Measurements from ENCODE around the gene GAB2. TPM values are rescaled to one million over a fixed set of nuclear protein-coding genes. Genes with fewer than 3 reads are reported as not detected.
A peak's percentile ranks its signal among the peaks of the same experiment; 100 is the strongest.

GAB2 gene
- total RNA-seq, 4 donors from 2014 or later = 39.6 to 57.3 (median 46.6) TPM

DNA sequence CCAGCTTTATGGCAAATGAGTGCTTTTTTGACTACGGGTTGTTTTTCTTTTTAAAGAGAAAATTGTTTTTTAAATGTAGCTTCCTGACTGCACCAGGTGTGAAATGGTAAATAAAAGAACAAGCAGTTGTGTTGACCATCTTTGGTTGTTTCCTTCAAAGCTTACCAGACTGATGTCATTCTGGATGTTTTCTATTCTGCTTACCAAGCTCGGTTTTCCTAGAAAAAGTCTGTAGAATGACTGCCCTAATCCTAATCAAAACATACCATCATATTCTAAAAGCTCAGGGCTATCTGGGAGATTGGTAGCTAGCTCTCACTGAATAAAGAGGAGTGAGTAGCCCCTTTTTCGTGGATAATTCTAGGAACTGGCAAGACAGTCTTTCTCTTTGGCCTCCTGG, 77.7 kb downstream of the GAB2 start:
- no peak for DNase-seq (ENCODE audit: low spot score in 2 of 2)
- Histone ChIP-seq H3K4me3 (no peak overlapping the region), H3K27me3 (no peaks in the 10 kb centered on the region), H3K4me1 (peaks cover 0 to 64% (median 25%) of the 10 kb centered on the region in 4 donors), H3K27ac (peak overlapping the region in 1 of 4 donors; percentile 26), H3K36me3 (no peaks in the 10 kb centered on the region), H3K9me3 (no peaks in the 10 kb centered on the region)
- WGBS, 2 donors = 36 to 39% methylated on average over 3 of the region's 3 CpGs
- TF ChIP-seq POLR2A (IDR thresholded peaks at IDR 0.05) (no peak), CTCF (IDR thresholded peaks at IDR 0.05) (no peak)

- peak overlapping the region in 1 of 4 donors; percentile 26 for H3K27ac ChIP-seq
- 27 to 38% methylated on average over 1 of the region's 1 CpG for WGBS, 2 donors
These were observed 78.1 kb downstream of the GAB2 start for GRCh38 chr11:78339483-78339882.

GRCh38 chr11:78338702-78339101, 78.9 kb downstream of the GAB2 start:
- 94 to 95% methylated on average over 6 of the region's 6 CpGs for WGBS, 2 donors
- Histone ChIP-seq H3K9me3 (no peaks in the 10 kb centered on the region), H3K4me1 (peaks cover 0 to 58% (median 22%) of the 10 kb centered on the region in 4 donors), H3K4me3 (no peak overlapping the region), H3K27ac (peak overlapping the region in 1 of 4 donors; percentile 46), H3K27me3 (no peaks in the 10 kb centered on the region), H3K36me3 (no peaks in the 10 kb centered on the region)
- TF ChIP-seq EP300 (IDR thresholded peaks at IDR 0.05) (no peak), POLR2A (IDR thresholded peaks at IDR 0.05) (no peak), CTCF (IDR thresholded peaks at IDR 0.05) (no peak)
- DNase-seq (ENCODE audit: low spot score in 2 of 2) = no peak

More at GRCh38 chr11:78339483-78339882, 78.1 kb downstream of the GAB2 start:
- no peaks in the 10 kb centered on the region for H3K9me3 ChIP-seq
- no peak for TF ChIP-seq POLR2A (IDR thresholded peaks at IDR 0.05)
- TF ChIP-seq EP300 (IDR thresholded peaks at IDR 0.05) = no peak
- TF ChIP-seq CTCF (IDR thresholded peaks at IDR 0.05) = no peak
- no peak for DNase-seq (ENCODE audit: low spot score in 2 of 2)
- no peaks in the 10 kb centered on the region for H3K27me3 ChIP-seq
- no peak overlapping the region for H3K4me3 ChIP-seq
- H3K36me3 ChIP-seq = no peaks in the 10 kb centered on the region
- peaks cover 0 to 59% (median 24%) of the 10 kb centered on the region in 4 donors for H3K4me1 ChIP-seq

- no peaks in the 10 kb centered on the region for H3K36me3 ChIP-seq
- no peaks in the 10 kb centered on the region for H3K27me3 ChIP-seq
- peak overlapping the region in 1 of 4 donors; percentile 46 for H3K27ac ChIP-seq
- peaks cover 0 to 59% (median 22%) of the 10 kb centered on the region in 4 donors for H3K4me1 ChIP-seq
- DNase-seq (ENCODE audit: low spot score in 2 of 2) = no peak
- H3K4me3 ChIP-seq = no peak overlapping the region
- WGBS, 2 donors = 84 to 91% methylated on average over 1 of the region's 1 CpG
- no peaks in the 10 kb centered on the region for H3K9me3 ChIP-seq
- TF ChIP-seq EP300 (IDR thresholded peaks at IDR 0.05) (no peak), CTCF (IDR thresholded peaks at IDR 0.05) (no peak), POLR2A (IDR thresholded peaks at IDR 0.05) (no peak)
These were observed 79.5 kb downstream of the GAB2 start for GRCh38 chr11:78338138-78338537.

GRCh38 chr11:78337554-78337924, 80.1 kb downstream of the GAB2 start:
- Histone ChIP-seq H3K36me3 (no peaks in the 10 kb centered on the region), H3K27me3 (no peaks in the 10 kb centered on the region), H3K27ac (peak overlapping the region in 2 of 4 donors; percentile 11 to 46), H3K4me1 (peaks cover 0 to 62% (median 26%) of the 10 kb centered on the region in 4 donors), H3K9me3 (no peaks in the 10 kb centered on the region), H3K4me3 (no peak overlapping the region)
- TF ChIP-seq CTCF (IDR thresholded peaks at IDR 0.05) (no peak), EP300 (IDR thresholded peaks at IDR 0.05) (no peak), POLR2A (IDR thresholded peaks at IDR 0.05) (no peak)
- no peak for DNase-seq (ENCODE audit: low spot score in 2 of 2)
- WGBS, 2 donors = 70 to 71% methylated on average over 2 of the region's 2 CpGs

Data from tibial nerve (tissue), 4 donors.